Measurements from ENCODE around the gene VWA8.
A peak's percentile ranks its signal among the peaks of the same experiment; 100 is the strongest.

VWA8 gene

GRCh38 chr13:41691274-41691673 lies 269.6 kb downstream of the VWA8 start:
- DNase-seq (ENCODE audit: low read depth), result no peak

- DNase-seq (ENCODE audit: low read depth), result no peak
These were observed 278.1 kb downstream of the VWA8 start for GRCh38 chr13:41682766-41683165.

GRCh38 chr13:41682001-41682400 lies 278.9 kb downstream of the VWA8 start:
- no peak for DNase-seq (ENCODE audit: low read depth)

- no peak for DNase-seq (ENCODE audit: low read depth)
These were observed 279.3 kb downstream of the VWA8 start for GRCh38 chr13:41681587-41681986.

GRCh38 chr13:41680900-41681299 lies 280.0 kb downstream of the VWA8 start:
- no peak for DNase-seq (ENCODE audit: low read depth)

- no peak for DNase-seq (ENCODE audit: low read depth)
These were observed 282.1 kb downstream of the VWA8 start for GRCh38 chr13:41678848-41679247.

- DNase-seq (ENCODE audit: low read depth), result no peak
These were observed 282.7 kb downstream of the VWA8 start for GRCh38 chr13:41678249-41678648.

GRCh38 chr13:41675306-41675705 lies 285.6 kb downstream of the VWA8 start:
- no peak for DNase-seq (ENCODE audit: low read depth)

GRCh38 chr13:41674246-41674645 lies 286.7 kb downstream of the VWA8 start:
- DNase-seq (ENCODE audit: low read depth), result no peak

GRCh38 chr13:41673640-41674039 lies 287.3 kb downstream of the VWA8 start:
- no peak for DNase-seq (ENCODE audit: low read depth)

GRCh38 chr13:41670873-41671443 lies 290.0 kb downstream of the VWA8 start:
- no peak for DNase-seq (ENCODE audit: low read depth)

- peak; percentile 6 for DNase-seq (ENCODE audit: low read depth)
These were observed 292.7 kb downstream of the VWA8 start for GRCh38 chr13:41668130-41668757.

GRCh38 chr13:41666644-41667043 lies 294.3 kb downstream of the VWA8 start:
- DNase-seq (ENCODE audit: low read depth), result no peak

GRCh38 chr13:41660411-41660810 lies 300.5 kb downstream of the VWA8 start:
- no peak for DNase-seq (ENCODE audit: low read depth)

- DNase-seq (ENCODE audit: low read depth), result no peak
These were observed 302.8 kb downstream of the VWA8 start for GRCh38 chr13:41658057-41658661.

- no peak for DNase-seq (ENCODE audit: low read depth)
These were observed 304.9 kb downstream of the VWA8 start for GRCh38 chr13:41655997-41656396.

GRCh38 chr13:41654796-41655195 lies 306.1 kb downstream of the VWA8 start:
- DNase-seq (ENCODE audit: low read depth), result no peak

- DNase-seq (ENCODE audit: low read depth), result peak; percentile 17
These were observed 308.1 kb downstream of the VWA8 start for GRCh38 chr13:41652735-41653361.

- DNase-seq (ENCODE audit: low read depth), result no peak
These were observed 309.4 kb downstream of the VWA8 start for GRCh38 chr13:41651413-41652058.

- DNase-seq (ENCODE audit: low read depth), result no peak
These were observed 310.2 kb downstream of the VWA8 start for GRCh38 chr13:41650706-41651105.

- DNase-seq (ENCODE audit: low read depth), result no peak
These were observed 311.2 kb downstream of the VWA8 start for GRCh38 chr13:41649659-41650058.

- DNase-seq (ENCODE audit: low read depth), result no peak
These were observed 312.5 kb downstream of the VWA8 start for GRCh38 chr13:41648314-41648935.
